Activated T-cell treated with anti-CD3 and anti-CD28 coated beads for 48 hours (primary cell): Measurements from ENCODE around the gene TNRC6C.
"Not testable (repeated sequence)": the region's sequence is repeated elsewhere in the genome, so short reads cannot be mapped to it uniquely, and the experiment has no call there.

Source experiments
- DNase-seq: peaks from one replicate; pipeline ENCODE4 v3.0.0-alpha.2; 2020; ENCODE audit warnings: low read depth

TNRC6C gene

GRCh38 chr17:78137392-78138203 lies 179.1 kb downstream of the TNRC6C start:
- DNase-seq: no peak

GRCh38 chr17:78138204-78139060 lies 179.9 kb downstream of the TNRC6C start:
- no peak for DNase-seq

GRCh38 chr17:78139861-78140168 lies 181.3 kb downstream of the TNRC6C start:
- not testable (repeated sequence) for DNase-seq

GRCh38 chr17:78140169-78141051 lies 181.9 kb downstream of the TNRC6C start:
- peak; percentile 96 for DNase-seq

- no peak for DNase-seq
Observed at GRCh38 chr17:78141437-78142118, 183.1 kb downstream of the TNRC6C start.

GRCh38 chr17:78142119-78142861 lies 183.8 kb downstream of the TNRC6C start:
- no peak for DNase-seq

- no peak for DNase-seq
Observed at GRCh38 chr17:78143214-78144146, 185.0 kb downstream of the TNRC6C start.

- no peak for DNase-seq
Observed at GRCh38 chr17:78144147-78144719, 185.7 kb downstream of the TNRC6C start.

GRCh38 chr17:78144736-78145641 lies 186.5 kb downstream of the TNRC6C start:
- no peak for DNase-seq

- no peak for DNase-seq
Observed at GRCh38 chr17:78146471-78146869, 188.0 kb downstream of the TNRC6C start.

GRCh38 chr17:78146881-78147280 lies 188.4 kb downstream of the TNRC6C start:
- no peak for DNase-seq

GRCh38 chr17:78147315-78147998 lies 189.0 kb downstream of the TNRC6C start:
- DNase-seq: no peak

- DNase-seq: no peak
Observed at GRCh38 chr17:78148286-78149016, 189.9 kb downstream of the TNRC6C start.

- no peak for DNase-seq
Observed at GRCh38 chr17:78151514-78152008, 193.1 kb downstream of the TNRC6C start.

- no peak for DNase-seq
Observed at GRCh38 chr17:78154903-78155811, 196.7 kb downstream of the TNRC6C start.
